Transverse colon (tissue), 4 donors: ENCODE results near the gene SEM1.

Experiments used
- CTCF ChIP-seq, 5 experiments: fragments of 200-600 bp in 3 of 5; fragments of 450-650 bp in 2 of 5; sonication (generic) in 3 of 5; IDR thresholded peaks; 1 replicate in 2 of 5; 2 replicates in 3 of 5; pipeline ENCODE4 v1.5.1; 2016 to 2017; ENCODE audit warnings: antibody characterized with exemption in 5 of 5, inconsistent platforms in 3 of 5, mild to moderate bottlenecking in 2 of 5, moderate library complexity in 1 of 5
- POLR2AphosphoS5 ChIP-seq, 3 donors: sonication (generic); formaldehyde crosslinking; IDR thresholded peaks; one replicate each; pipeline ENCODE4 v1.6.1; 2016; ENCODE audit warnings: antibody characterized with exemption in 3 of 3

GRCh38 chr7:96694082-96694481 lies 15.6 kb downstream of the SEM1 start:
- no peak for TF ChIP-seq CTCF (IDR thresholded peaks at IDR 0.05)
- TF ChIP-seq POLR2AphosphoS5 (IDR thresholded peaks at IDR 0.05), result no peak
